WI38 (cell line): ENCODE measurements around the gene BRSK2.

Source experiments
- H3K4me3 ChIP-seq: 2 replicates; pipeline ENCODE4 v1.5.1; 2011; ENCODE audit warnings: low read depth, mild to moderate bottlenecking, control low read depth, low read length
- CTCF ChIP-seq: IDR thresholded peaks from 2 replicates; pipeline ENCODE4 v1.5.1; 2012; ENCODE audit warnings: low read depth, mild to moderate bottlenecking, control low read depth, low read length

Gene BRSK2

DNA sequence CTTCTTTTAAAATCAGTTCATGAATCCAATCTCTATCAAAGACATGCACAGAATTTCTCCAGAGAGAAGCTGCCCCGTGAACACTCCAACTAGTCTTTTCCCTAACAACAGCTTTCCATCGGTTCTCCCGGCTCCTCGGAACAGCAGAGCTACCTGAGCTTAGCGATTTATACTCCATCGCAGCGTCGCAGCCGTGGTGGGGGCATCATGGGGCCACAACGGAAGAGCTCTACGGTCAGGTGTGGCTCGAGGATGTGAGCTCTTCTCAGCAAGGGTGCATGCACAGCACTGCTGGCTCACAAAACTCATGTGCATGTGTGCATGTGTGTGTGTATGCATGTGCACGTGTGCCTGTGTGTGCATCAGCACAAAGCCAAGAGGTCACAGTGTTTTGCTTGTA, 108.5 kb downstream of the BRSK2 start:
- TF ChIP-seq CTCF = no peak
- no peak overlapping the region for H3K4me3 ChIP-seq

- TF ChIP-seq CTCF = no peak
- no peak overlapping the region for H3K4me3 ChIP-seq
These were observed 109.6 kb downstream of the BRSK2 start for GRCh38 chr11:1499261-1499890.

- no peak overlapping the region for H3K4me3 ChIP-seq
- no peak for TF ChIP-seq CTCF
These were observed 110.2 kb downstream of the BRSK2 start for GRCh38 chr11:1499899-1500298.

DNA sequence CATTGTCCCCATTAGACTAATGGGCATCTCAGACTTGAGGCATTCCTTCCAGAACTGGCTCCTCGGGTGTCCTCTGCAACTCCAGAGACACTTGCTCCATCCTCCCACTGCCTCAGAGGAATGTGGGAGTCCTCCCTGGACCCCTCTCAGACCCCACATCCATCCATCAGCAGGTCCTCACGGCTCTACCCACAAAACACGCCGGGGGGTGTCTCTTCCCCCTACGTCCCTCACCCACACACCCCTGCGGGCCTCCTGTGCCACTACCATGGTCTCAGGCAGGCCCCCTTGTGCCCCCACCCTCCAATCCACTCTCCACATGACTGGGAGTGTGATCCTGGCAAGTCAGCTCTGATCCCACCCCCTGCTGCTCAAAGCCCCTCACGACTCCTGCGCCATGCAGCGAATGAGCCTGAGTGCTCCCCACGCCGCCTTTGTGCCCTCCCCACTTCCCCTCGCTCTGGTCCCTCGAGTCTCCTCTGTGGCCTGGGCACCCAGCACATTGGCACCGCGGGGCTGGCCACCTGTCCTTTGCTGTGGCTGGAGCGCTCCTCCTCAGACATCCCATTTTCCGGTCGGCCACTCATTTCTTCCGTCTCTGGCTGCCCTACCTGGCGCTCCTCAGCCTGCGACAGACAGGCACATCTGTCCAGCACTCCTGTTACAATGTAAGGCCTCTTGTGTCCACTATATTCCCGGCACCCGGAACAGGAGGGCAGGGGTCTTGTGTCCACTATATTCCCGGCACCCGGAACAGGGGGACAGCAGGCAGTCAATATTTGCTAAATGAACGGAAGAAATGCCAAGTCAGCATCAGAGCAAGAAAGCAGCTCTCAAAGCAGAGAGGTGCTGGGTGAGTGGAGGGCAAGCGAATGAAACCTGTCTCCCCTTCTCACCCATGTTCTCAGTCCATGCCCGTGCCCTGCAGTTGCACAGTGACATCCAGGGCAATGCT, 111.0 kb downstream of the BRSK2 start:
- H3K4me3 ChIP-seq = no peak overlapping the region
- TF ChIP-seq CTCF = no peak

- no peak overlapping the region for H3K4me3 ChIP-seq
- no peak for TF ChIP-seq CTCF
These were observed 111.9 kb downstream of the BRSK2 start for GRCh38 chr11:1501421-1502167.

DNA sequence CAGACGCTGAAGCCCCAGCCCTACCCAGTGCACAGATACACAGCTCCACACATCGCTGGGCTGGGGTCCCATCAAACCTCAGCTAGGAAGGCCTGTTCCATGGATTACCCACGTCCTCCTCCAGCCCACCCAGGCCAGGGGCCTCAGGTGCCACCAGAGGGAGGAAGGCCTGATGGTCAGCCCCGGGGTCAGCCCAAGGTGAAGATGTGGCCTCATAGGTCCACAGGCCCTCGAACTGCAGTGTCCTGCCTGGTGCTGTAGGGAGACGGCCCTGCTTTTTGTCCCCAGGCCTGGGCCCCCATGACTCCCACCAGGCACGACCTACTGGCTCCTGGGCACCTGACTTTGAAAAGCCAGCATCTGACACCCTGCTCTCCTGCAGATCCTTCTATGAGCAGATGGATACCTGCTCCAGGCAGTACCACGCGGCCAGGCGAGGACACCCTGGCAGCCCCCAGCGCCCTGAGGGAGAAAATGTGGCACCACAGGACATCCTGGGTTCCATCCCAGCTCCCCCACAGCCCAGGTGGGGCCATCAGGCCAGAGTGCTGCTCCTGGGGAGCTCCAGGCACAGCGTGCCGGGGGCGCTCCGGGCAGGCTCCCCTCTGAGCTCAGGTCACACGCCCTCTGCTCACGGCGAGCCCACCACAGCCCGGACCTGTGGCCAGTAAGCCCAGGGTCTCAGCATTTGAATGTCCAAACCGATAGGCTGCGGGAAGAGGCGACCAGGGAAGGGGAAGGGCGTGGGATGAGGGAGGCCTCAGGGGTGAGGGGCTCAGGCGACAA, 112.6 kb downstream of the BRSK2 start:
- no peak overlapping the region for H3K4me3 ChIP-seq
- no peak for TF ChIP-seq CTCF
